ENCODE data around the gene VAV3.
"Not testable (repeated sequence)": the region's sequence is repeated elsewhere in the genome, so short reads cannot be mapped to it uniquely, and the experiment has no call there.

DNA sequence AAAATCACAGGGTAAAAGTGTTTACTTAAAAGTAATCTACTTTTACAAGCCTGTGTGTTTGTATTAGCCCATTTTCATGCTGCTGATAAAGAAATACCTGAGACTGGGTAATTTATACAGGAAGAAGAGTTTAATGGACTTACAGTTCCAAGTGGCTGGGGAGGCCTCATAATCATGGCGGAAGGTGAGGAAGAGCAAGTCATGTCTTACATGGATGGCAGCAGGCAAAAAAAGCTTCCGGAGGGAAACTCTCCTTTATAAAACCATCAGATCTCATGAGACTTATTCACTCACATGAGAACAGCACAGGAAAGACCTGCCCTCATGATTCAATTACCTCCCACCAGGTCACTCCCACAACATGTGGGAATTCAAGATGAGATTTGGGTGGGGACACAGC, 71.6 kb downstream of the VAV3 start:
- TF ChIP-seq, protein P1, sequence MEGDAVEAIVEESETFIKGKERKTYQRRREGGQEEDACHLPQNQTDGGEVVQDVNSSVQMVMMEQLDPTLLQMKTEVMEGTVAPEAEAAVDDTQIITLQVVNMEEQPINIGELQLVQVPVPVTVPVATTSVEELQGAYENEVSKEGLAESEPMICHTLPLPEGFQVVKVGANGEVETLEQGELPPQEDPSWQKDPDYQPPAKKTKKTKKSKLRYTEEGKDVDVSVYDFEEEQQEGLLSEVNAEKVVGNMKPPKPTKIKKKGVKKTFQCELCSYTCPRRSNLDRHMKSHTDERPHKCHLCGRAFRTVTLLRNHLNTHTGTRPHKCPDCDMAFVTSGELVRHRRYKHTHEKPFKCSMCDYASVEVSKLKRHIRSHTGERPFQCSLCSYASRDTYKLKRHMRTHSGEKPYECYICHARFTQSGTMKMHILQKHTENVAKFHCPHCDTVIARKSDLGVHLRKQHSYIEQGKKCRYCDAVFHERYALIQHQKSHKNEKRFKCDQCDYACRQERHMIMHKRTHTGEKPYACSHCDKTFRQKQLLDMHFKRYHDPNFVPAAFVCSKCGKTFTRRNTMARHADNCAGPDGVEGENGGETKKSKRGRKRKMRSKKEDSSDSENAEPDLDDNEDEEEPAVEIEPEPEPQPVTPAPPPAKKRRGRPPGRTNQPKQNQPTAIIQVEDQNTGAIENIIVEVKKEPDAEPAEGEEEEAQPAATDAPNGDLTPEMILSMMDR (IDR thresholded peaks at IDR 0.05), result not testable (repeated sequence)
- not testable (repeated sequence) for TF ChIP-seq EP300 (IDR thresholded peaks at IDR 0.05)
